Measurements from ENCODE around the gene ANKRD39. TPM values are rescaled to one million over a fixed set of nuclear protein-coding genes. Genes with fewer than 3 reads are reported as not detected.
A peak's percentile ranks its signal among the peaks of the same experiment; 100 is the strongest.

ANKRD39 gene
- total and polyA plus RNA-seq, 2 donors: 10.0 to 14.2 TPM

- no peaks in the 10 kb centered on the region for H3K36me3 ChIP-seq (ENCODE audit: control insufficient read depth in 2 of 2, insufficient read depth in 2 of 2, low read length in 1 of 2)
- peak overlapping the region; percentile 47 to 60 for H3K27ac ChIP-seq (ENCODE audit: low read depth in 1 of 2, low read length in 1 of 2)
- H3K9me3 ChIP-seq (ENCODE audit: control insufficient read depth in 2 of 2, insufficient read depth in 1 of 2, low read length in 1 of 2): no peaks in the 10 kb centered on the region
- H3K27me3 ChIP-seq (ENCODE audit: control insufficient read depth in 2 of 2, insufficient read depth in 1 of 2, low read length in 1 of 2): peaks cover 0 to 12% of the 10 kb centered on the region in 2 donors
- DNase-seq (ENCODE audit: low read depth in 6 of 9, low spot score in 9 of 9): no peak
- no peak overlapping the region for H3K4me3 ChIP-seq (ENCODE audit: low read length in 2 of 2)
- 91% methylated on average over 10 of the region's 10 CpGs for WGBS
- peaks cover 0 to 37% of the 10 kb centered on the region in 2 donors for H3K4me1 ChIP-seq (ENCODE audit: control insufficient read depth in 2 of 2, insufficient read depth in 2 of 2, low read length in 2 of 2)
These were observed 23.8 kb upstream of the ANKRD39 start for GRCh38 chr2:96881349-96882195.

GRCh38 chr2:96880891-96881273 lies 23.1 kb upstream of the ANKRD39 start:
- no peak overlapping the region for H3K4me3 ChIP-seq (ENCODE audit: low read length in 2 of 2)
- 92% methylated on average over 6 of the region's 6 CpGs for WGBS

GRCh38 chr2:96879545-96880040 lies 21.8 kb upstream of the ANKRD39 start:
- 97% methylated on average over 18 of the region's 18 CpGs for WGBS
- DNase-seq (ENCODE audit: low read depth in 6 of 9, low spot score in 9 of 9): no peak
- Histone ChIP-seq H3K4me1 (ENCODE audit: control insufficient read depth in 2 of 2, insufficient read depth in 2 of 2, low read length in 2 of 2) (peaks cover 0 to 48% of the 10 kb centered on the region in 2 donors), H3K27me3 (ENCODE audit: control insufficient read depth in 2 of 2, insufficient read depth in 1 of 2, low read length in 1 of 2) (peaks cover 0 to 24% of the 10 kb centered on the region in 2 donors), H3K4me3 (ENCODE audit: low read length in 2 of 2) (no peak overlapping the region), H3K9me3 (ENCODE audit: control insufficient read depth in 2 of 2, insufficient read depth in 1 of 2, low read length in 1 of 2) (no peaks in the 10 kb centered on the region), H3K36me3 (ENCODE audit: control insufficient read depth in 2 of 2, insufficient read depth in 2 of 2, low read length in 1 of 2) (no peaks in the 10 kb centered on the region), H3K27ac (ENCODE audit: low read depth in 1 of 2, low read length in 1 of 2) (no peak overlapping the region)

More at GRCh38 chr2:96880891-96881273, 23.1 kb upstream of the ANKRD39 start:
- peaks cover 0 to 16% of the 10 kb centered on the region in 2 donors for H3K27me3 ChIP-seq (ENCODE audit: control insufficient read depth in 2 of 2, insufficient read depth in 1 of 2, low read length in 1 of 2)
- peaks cover 0 to 41% of the 10 kb centered on the region in 2 donors for H3K4me1 ChIP-seq (ENCODE audit: control insufficient read depth in 2 of 2, insufficient read depth in 2 of 2, low read length in 2 of 2)
- no peaks in the 10 kb centered on the region for H3K9me3 ChIP-seq (ENCODE audit: control insufficient read depth in 2 of 2, insufficient read depth in 1 of 2, low read length in 1 of 2)
- no peak overlapping the region for H3K27ac ChIP-seq (ENCODE audit: low read depth in 1 of 2, low read length in 1 of 2)
- no peak for DNase-seq (ENCODE audit: low read depth in 6 of 9, low spot score in 9 of 9)
- no peaks in the 10 kb centered on the region for H3K36me3 ChIP-seq (ENCODE audit: control insufficient read depth in 2 of 2, insufficient read depth in 2 of 2, low read length in 1 of 2)

- Histone ChIP-seq H3K27me3 (ENCODE audit: control insufficient read depth in 2 of 2, insufficient read depth in 1 of 2, low read length in 1 of 2) (peaks cover 2 to 31% of the 10 kb centered on the region in 2 donors), H3K36me3 (ENCODE audit: control insufficient read depth in 2 of 2, insufficient read depth in 2 of 2, low read length in 1 of 2) (no peaks in the 10 kb centered on the region), H3K9me3 (ENCODE audit: control insufficient read depth in 2 of 2, insufficient read depth in 1 of 2, low read length in 1 of 2) (no peaks in the 10 kb centered on the region), H3K4me1 (ENCODE audit: control insufficient read depth in 2 of 2, insufficient read depth in 2 of 2, low read length in 2 of 2) (peaks cover 0 to 54% of the 10 kb centered on the region in 2 donors), H3K4me3 (ENCODE audit: low read length in 2 of 2) (no peak overlapping the region), H3K27ac (ENCODE audit: low read depth in 1 of 2, low read length in 1 of 2) (no peak overlapping the region)
- no peak for DNase-seq (ENCODE audit: low read depth in 6 of 9, low spot score in 9 of 9)
- WGBS: 96% methylated on average over 22 of the region's 22 CpGs
These were observed 21.2 kb upstream of the ANKRD39 start for GRCh38 chr2:96878796-96879544.

- WGBS: 97% methylated on average over 7 of the region's 7 CpGs
These were observed 20.4 kb upstream of the ANKRD39 start for GRCh38 chr2:96878171-96878570.

GRCh38 chr2:96877631-96878092 lies 19.8 kb upstream of the ANKRD39 start:
- H3K9me3 ChIP-seq (ENCODE audit: control insufficient read depth in 2 of 2, insufficient read depth in 1 of 2, low read length in 1 of 2): no peaks in the 10 kb centered on the region
- 97% methylated on average over 15 of the region's 15 CpGs for WGBS
- peaks cover 3 to 41% of the 10 kb centered on the region in 2 donors for H3K27me3 ChIP-seq (ENCODE audit: control insufficient read depth in 2 of 2, insufficient read depth in 1 of 2, low read length in 1 of 2)
- no peak overlapping the region for H3K27ac ChIP-seq (ENCODE audit: low read depth in 1 of 2, low read length in 1 of 2)
- H3K36me3 ChIP-seq (ENCODE audit: control insufficient read depth in 2 of 2, insufficient read depth in 2 of 2, low read length in 1 of 2): no peaks in the 10 kb centered on the region
- DNase-seq (ENCODE audit: low read depth in 6 of 9, low spot score in 9 of 9): no peak
- H3K4me3 ChIP-seq (ENCODE audit: low read length in 2 of 2): no peak overlapping the region
- peaks cover 0 to 50% of the 10 kb centered on the region in 2 donors for H3K4me1 ChIP-seq (ENCODE audit: control insufficient read depth in 2 of 2, insufficient read depth in 2 of 2, low read length in 2 of 2)

More at GRCh38 chr2:96878171-96878570, 20.4 kb upstream of the ANKRD39 start:
- Histone ChIP-seq H3K36me3 (ENCODE audit: control insufficient read depth in 2 of 2, insufficient read depth in 2 of 2, low read length in 1 of 2) (no peaks in the 10 kb centered on the region), H3K4me3 (ENCODE audit: low read length in 2 of 2) (no peak overlapping the region), H3K27me3 (ENCODE audit: control insufficient read depth in 2 of 2, insufficient read depth in 1 of 2, low read length in 1 of 2) (peaks cover 3 to 36% of the 10 kb centered on the region in 2 donors), H3K9me3 (ENCODE audit: control insufficient read depth in 2 of 2, insufficient read depth in 1 of 2, low read length in 1 of 2) (no peaks in the 10 kb centered on the region), H3K27ac (ENCODE audit: low read depth in 1 of 2, low read length in 1 of 2) (no peak overlapping the region), H3K4me1 (ENCODE audit: control insufficient read depth in 2 of 2, insufficient read depth in 2 of 2, low read length in 2 of 2) (peaks cover 0 to 54% of the 10 kb centered on the region in 2 donors)
- no peak for DNase-seq (ENCODE audit: low read depth in 6 of 9, low spot score in 9 of 9)

GRCh38 chr2:96877042-96877451 lies 19.2 kb upstream of the ANKRD39 start:
- no peaks in the 10 kb centered on the region for H3K9me3 ChIP-seq (ENCODE audit: control insufficient read depth in 2 of 2, insufficient read depth in 1 of 2, low read length in 1 of 2)
- no peaks in the 10 kb centered on the region for H3K36me3 ChIP-seq (ENCODE audit: control insufficient read depth in 2 of 2, insufficient read depth in 2 of 2, low read length in 1 of 2)
- no peak for DNase-seq (ENCODE audit: low read depth in 6 of 9, low spot score in 9 of 9)
- no peak overlapping the region for H3K27ac ChIP-seq (ENCODE audit: low read depth in 1 of 2, low read length in 1 of 2)
- 90% methylated on average over 6 of the region's 6 CpGs for WGBS
- no peak overlapping the region for H3K4me3 ChIP-seq (ENCODE audit: low read length in 2 of 2)
- H3K27me3 ChIP-seq (ENCODE audit: control insufficient read depth in 2 of 2, insufficient read depth in 1 of 2, low read length in 1 of 2): peaks cover 7 to 42% of the 10 kb centered on the region in 2 donors
- peaks cover 0 to 44% of the 10 kb centered on the region in 2 donors for H3K4me1 ChIP-seq (ENCODE audit: control insufficient read depth in 2 of 2, insufficient read depth in 2 of 2, low read length in 2 of 2)

- Histone ChIP-seq H3K9me3 (ENCODE audit: control insufficient read depth in 2 of 2, insufficient read depth in 1 of 2, low read length in 1 of 2) (no peaks in the 10 kb centered on the region), H3K36me3 (ENCODE audit: control insufficient read depth in 2 of 2, insufficient read depth in 2 of 2, low read length in 1 of 2) (no peaks in the 10 kb centered on the region), H3K4me3 (ENCODE audit: low read length in 2 of 2) (no peak overlapping the region), H3K27ac (ENCODE audit: low read depth in 1 of 2, low read length in 1 of 2) (no peak overlapping the region), H3K27me3 (ENCODE audit: control insufficient read depth in 2 of 2, insufficient read depth in 1 of 2, low read length in 1 of 2) (peaks cover 9 to 48% of the 10 kb centered on the region in 2 donors), H3K4me1 (ENCODE audit: control insufficient read depth in 2 of 2, insufficient read depth in 2 of 2, low read length in 2 of 2) (peaks cover 0 to 39% of the 10 kb centered on the region in 2 donors)
- DNase-seq (ENCODE audit: low read depth in 6 of 9, low spot score in 9 of 9): no peak
- 94% methylated on average over 16 of the region's 16 CpGs for WGBS
These were observed 18.6 kb upstream of the ANKRD39 start for GRCh38 chr2:96876269-96877041.

Data from thymus (tissue), 11 donors.